Activated T-cell treated with anti-CD3 and anti-CD28 coated beads, Interleukin-2, amount 50 U/mL, for 48 hours (primary cell): ENCODE results near the gene EEF2KMT.
A peak's percentile ranks its signal among the peaks of the same experiment; 100 is the strongest.
"Not testable (repeated sequence)": the region's sequence is repeated elsewhere in the genome, so short reads cannot be mapped to it uniquely, and the experiment has no call there.

Experiments
- DNase-seq, 2 experiments: peaks; one replicate each; pipeline ENCODE4 v3.0.0-alpha.2; 2020

The EEF2KMT gene

DNA sequence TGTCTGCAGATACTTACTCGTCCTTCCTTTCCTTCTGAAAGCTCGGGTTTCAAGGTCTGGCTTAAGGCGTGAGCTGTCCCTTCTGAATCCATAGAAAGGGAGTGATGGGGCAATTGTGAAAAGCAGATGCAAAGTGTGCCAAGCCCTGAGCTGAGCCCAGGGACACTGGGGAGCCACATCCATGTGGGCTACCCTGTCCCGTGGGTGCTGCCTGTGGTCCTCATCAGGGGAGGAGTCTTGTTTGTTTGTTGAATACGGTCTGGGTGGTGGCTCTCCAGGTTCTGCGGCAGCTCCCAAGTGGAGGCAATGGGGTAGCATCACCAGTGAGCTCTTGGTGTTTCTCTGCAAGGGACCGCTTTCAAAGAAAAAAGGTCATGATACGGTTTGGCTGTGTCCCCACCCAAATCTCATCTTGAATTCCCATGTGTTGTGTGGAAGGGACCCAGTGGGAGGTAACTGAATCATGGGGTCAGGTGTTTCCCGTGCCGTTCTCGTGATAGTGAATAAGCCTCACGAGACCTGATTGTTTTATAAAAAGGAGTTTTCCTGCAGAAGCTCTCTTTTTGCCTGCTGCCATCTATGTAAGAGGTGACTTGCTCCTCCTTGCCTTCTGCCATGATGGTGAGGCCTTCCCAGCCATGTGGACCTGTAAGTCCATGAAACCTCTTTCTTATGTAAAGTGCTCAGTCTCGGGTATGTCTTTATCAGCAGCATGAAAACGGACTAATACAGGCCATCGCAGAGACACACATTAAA is 27.0 kb downstream of the EEF2KMT start:
- DNase-seq, result no peak

DNA sequence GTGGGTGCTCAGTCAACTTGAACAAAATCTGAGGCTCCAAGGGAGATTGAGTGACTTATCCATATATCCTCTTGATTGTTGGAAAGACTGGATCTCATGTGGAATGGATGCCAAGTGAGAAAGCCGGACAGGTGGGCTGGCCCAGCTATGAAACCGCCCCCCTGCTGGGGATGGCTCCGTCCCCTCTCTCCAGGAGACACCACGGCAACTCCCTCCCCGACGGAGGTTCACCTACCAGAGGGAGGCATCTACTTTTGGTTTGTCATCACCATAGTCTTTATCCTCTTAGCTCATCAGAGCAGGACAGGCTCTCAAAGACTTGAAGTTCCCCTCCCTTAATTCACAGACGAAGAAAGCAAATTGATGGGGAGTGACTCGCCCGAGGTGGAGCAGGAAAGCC is 27.7 kb downstream of the EEF2KMT start:
- no peak for DNase-seq

DNA sequence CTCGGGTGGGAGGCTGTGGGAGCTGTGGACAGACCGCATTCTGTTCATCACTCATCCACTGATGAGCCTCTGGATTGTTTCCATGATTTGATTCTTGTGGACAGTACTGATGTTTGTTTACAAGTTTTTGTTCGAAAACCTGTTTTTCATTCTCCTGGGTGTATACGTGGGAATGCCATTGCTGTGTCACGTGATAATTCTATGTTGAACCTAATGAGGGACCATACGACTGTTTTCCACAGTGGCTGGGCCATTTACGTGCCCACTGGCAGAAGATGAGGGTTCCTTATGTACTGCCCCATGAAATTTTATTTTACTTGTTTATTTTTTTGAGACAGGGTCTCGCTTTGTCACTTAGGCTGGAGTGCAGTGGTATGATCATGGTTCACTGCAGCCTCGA is 28.5 kb downstream of the EEF2KMT start:
- no peak for DNase-seq

DNA sequence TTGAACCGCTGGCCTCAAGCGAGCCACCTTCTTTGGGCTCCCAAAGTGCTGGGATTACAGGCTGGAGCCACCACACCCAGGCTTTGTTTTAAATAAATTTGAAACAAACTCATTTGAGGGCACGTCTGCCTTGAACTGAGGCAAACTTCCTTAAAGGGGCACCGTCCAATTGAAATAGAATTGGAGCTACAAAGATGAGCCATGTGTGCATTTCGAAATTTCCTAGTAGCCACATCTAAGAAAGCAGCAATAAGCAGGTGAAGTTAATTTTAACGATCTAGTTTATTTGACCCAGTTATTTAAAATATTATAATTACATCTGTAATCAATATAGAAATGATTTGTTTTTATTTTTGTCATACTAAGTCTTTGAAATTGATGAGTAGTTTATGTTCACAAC is 31.1 kb downstream of the EEF2KMT start:
- no peak for DNase-seq

DNA sequence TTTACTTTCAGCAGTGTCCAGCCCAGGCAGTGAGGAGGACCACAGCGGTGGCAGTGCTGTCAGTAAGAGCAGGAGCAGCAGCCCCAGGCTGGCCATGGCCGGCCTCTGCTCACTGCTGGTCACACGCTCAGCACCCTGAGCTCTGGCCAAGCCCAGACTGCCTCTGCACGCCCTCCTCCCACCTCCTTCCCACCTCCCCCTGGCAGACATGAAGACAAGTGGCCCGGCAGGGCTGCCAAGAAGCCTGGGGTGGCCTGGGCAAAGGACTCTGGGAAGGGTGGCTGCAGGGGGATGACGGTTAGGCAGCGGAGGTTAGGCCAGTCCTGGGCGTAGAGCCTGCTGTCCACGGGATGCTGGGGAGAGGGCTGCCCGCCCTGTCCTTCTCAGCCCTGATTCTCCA is 31.8 kb downstream of the EEF2KMT start, which contains the start of gene C16orf89:
C16orf89 (minus strand) TSS at position 144 of the 400 bp plus-strand sequence; CDS start at position 96, 48 bp downstream.
- no peak for DNase-seq

DNA sequence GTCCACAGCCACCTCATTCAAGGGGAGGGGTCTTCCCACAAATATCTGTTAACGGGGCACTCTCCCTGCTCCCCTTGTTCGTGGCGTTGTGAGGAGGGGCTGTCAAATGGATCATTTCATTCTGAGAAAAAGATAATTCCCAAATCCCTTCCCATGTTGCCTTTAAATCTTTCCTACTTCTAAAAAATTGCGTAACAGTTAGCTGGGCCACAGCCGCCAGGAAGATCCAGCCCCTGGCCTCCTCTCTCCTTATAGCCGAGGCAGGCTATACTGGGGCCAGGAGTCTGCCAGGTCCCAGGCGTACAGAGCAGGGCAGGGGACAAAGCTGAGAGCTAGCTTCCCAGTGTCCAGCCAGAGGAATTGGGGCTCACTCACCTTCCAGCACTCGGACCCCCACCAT is 32.3 kb downstream of the EEF2KMT start:
- DNase-seq, result no peak

DNA sequence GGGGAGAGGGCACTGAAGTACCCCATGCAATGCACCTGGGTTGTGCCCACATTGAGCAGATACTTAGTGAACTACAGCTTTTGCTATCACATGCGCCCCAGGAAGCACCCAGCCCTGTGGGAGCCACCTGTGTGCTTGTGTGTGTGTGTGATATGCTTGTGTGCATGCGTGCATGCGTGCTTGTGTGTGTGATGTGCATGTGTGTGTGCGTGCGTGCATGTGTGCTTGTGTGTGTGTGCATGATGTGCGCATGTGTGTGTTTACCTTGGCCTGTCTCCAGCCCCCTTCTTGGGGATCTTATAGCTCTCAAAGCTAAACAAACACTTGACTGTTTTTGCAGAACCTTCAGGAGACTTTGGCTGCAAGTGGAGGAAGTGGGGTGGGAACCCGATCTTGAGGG is 32.7 kb downstream of the EEF2KMT start:
- no peak for DNase-seq

DNA sequence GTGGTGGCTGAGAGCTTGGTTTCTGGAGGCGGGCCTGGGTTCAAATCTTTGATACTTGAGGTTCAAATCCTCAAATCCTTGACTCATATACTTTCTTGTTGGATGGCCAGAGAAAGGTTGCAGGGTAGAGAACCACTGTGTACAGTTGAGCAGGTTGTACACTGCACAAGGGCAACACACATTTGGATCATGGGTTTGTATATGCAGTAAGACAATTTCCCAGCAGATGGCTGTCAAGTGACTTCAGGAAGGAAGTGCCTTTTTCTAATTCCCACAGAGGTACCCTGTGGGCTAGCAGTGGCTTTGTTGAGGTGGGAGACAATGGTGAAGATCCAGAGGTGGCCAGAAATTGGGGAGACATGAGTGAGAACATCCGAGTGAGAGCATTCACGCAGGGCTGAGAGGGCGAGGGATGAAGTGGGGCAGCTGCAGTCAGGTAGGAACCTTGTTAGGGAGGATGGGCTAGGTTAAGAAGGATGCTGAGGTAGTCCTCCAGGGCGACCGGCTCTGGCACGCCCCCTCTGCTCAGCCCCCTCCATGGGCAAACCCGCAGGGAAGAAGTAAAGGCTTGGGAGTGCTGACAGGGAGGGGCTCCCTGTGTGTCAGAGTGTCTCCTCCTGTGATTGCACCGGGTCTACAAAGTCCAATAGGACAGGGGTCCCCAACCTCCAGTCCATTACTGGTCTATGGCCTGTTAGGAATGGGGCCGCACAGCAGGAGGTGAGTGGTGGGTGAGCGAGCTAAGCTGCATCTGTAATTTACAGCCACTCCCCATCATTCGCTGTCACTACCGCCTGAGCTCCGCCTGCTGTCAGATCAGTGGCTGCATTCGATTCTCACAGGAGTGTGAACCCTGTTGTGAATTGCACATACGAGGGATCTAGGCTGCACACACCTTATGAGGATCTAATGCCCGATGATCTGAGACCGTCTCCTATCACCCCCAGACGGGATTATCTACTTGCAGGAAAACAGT is 34.5 kb downstream of the EEF2KMT start:
- DNase-seq, result no peak

DNA sequence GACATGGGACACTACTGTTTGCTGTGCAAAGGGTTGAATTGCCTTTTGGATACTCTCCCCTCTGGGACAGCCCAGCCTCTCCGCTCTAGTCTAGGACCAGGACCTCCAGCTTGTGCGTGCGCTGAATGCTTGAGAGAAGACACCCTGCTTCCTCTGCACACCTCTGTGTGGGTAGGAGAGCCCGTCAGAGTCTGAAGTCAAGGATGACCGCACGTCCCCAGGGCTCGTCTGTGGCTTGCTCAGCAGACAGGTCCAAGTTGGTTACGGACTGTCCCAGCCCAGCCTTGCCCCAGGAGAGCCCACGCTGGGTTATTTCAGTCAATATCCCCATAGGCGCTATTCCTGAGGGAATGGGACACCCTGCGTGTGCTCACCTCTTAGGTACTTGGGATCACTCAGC is 35.5 kb downstream of the EEF2KMT start:
- DNase-seq, result no peak

DNA sequence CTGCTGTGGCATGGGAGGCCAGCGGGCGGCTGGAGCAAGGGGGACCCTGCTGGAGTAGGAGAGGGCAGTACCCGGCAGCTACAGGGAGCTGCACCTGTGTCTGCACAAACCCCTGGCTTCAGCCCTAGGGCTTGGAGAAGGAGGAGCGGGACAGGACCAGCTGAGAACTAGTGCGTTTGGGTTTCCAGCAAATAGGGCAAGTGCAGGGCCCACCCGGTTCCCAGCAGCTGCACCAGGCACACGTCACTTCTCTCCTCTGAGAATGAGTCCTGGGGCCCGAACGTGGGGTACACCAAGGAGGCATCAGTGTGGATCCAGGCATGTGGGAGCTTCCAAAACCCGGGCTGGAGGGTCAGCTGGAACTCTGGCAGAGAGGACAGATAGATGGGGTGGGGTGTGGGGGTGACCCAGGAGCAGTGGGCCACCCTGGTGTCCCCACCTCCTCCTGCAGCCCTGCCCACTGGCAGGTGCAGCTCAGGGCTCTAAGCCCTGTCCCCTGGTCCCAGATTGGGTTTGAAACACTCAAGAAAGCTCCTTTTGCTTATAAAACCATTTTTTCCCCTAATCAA is 37.4 kb downstream of the EEF2KMT start:
- DNase-seq, result no peak

DNA sequence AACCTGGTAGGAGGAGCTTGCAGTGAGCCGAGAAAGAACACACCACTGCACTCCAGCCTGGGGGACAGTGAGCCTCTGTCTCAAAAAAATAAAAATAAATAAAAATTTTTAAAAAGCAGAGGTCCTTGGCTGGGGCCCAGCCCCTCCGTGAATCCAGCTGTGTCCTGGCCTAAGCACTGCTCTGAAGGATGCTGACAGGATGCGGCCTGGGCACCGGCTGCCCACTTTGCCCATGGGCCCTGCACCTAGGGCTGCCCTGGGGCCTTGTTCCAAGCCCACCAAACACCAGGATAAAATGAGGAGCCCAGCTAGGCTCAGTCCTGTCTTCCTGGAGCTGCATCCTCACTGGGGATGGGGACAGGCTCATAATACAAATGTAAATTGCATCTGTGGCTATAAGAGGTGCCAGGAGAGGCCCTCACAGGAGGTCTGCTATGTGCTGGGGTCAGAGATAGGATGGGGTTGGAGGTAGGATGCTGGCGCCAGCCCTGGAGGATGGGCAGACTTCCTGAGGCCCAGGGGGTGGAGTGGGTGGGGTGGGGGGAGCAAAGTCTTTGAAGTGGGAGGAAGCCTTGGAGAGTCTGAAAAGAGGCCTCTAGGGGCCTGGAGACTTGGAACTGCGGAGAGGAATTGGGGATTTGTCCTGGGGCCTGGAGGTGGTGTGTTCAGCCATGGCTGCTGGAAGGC is 38.1 kb downstream of the EEF2KMT start:
- no peak for DNase-seq

DNA sequence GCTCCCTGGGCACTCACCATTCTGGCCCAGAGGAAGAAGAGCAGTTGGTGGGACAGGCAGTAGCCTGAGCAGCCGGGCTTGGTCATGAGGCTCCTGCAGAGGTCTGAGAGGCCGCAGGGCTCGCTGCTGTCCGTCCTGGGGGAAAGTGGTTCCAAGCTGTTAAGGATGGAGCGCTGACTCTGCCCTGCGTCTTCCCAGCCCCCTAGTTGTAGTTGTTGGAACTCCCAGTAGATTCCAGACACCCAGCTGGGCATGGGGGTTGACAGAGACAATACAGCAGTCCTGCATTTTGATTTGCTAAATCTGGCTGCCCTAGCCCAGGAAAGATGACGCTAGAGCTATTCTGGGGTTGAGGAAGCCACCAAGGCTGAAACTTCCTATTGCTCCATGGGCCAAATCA is 39.1 kb downstream of the EEF2KMT start:
- DNase-seq, result no peak

DNA sequence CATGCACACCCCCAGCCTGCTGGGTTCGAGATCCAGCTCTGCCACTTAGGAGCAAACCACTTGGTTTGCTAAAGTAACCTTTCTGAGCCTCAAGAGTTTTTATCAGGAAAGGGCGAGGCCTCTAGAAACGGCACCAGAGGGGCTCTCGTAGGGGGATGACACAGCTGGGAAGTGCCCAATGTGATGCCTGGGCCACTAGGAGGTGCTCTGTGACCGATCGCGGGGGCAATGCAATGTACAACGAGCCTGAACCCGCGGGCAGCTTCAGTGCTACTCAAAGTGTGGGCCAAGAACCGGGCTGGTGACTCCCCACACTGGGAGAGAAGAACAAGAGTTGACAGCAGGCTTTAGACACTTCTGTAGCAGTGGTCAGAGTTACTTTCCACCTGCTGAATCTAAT is 41.2 kb downstream of the EEF2KMT start:
- DNase-seq, result peak; percentile 66 to 70

DNA sequence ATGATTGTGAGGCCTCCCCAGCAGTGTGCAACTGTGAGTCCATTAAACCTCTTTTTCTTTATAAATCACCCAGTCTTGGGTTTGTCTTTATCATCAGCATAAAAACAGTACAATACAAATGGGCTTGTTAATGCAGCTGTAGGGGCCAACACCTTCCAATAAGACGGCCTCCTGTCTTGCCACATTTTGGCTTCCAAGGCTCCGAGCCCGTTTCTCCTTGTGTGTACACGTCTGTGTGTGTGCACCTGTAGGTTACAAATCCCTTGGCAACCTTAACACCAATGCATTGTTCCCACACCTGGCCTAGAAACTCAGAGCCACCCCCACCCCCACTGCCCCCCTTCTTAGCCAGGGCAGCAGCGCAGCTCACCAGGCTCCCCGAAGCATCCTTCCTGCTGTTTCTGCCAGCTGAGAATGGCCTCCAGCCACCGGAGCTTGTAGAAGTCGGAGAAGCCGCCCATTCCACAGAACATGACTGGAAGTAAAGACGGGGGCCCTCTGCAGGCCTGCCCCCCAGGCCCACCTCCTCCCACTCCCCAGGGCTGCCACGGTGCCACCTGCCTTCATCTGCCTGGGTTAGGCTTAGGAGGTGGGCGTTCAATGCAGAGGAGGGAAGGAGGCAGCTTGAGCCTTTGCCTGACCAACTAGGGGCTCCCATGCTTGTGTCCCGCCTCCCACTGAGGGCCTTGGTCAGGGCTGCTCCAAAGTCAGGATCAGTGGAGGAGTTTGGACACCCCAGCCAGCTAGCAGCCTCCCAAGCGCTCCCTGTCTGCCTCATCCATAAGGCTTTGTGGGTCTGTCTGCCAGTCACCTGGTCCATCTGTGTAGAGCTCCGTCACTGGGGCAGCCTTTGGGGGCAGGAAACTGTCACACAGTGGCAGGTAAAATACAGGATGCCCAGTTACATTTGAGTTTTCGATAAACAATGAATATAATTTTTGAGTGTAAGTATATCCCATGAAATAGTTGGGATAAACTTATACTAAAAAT is 42.4 kb downstream of the EEF2KMT start:
- DNase-seq, result no peak

DNA sequence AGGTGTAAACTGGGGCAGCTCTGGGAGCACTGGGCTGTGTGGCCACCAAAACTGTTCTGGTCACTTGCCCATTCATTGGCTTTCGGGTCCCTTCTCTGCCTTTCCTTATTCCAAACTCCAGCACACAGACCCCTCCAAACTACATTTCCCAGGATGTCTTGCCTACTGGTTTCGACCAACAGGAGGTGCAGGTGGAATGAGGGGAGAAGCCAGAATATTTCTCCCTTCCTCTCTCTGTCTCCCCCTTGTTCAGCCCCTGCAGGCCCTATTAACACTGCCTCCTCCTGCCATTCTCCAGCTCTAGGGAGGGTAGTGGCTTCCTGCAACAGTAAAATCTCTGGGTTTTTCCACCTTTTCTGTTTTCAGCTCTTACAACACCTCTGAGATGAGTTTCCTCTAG is 50.7 kb downstream of the EEF2KMT start:
- no peak for DNase-seq

DNA sequence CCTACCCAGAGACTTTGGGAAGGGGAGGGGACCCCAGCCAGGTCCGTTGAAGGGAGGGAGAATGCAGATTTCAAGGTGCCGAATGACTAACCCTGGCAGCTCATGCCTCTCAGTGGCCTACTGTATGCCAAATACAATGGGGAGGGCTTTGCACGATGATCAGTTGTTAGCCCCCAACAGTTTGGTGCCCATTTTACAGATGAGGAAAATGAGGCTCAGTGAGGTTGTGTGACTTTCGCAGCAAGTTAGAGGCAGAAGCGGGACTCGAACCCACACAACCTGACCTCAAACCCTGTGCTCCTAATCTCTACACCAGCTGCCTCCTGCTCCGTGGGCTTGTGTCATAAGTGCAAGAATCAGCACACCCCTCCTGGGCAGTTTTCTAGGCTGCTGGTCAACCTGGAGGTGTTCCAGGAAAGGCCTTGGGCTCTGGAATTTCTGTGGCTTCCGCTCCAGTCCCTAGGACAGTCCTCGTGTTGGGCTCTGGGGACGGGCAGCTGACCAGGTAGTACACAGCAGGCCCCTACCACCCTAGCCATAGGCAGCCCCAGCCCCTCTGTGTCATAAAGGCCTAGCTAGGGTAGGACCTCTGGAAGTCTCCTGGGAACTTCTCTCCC is 52.0 kb downstream of the EEF2KMT start:
- DNase-seq, result no peak

DNA sequence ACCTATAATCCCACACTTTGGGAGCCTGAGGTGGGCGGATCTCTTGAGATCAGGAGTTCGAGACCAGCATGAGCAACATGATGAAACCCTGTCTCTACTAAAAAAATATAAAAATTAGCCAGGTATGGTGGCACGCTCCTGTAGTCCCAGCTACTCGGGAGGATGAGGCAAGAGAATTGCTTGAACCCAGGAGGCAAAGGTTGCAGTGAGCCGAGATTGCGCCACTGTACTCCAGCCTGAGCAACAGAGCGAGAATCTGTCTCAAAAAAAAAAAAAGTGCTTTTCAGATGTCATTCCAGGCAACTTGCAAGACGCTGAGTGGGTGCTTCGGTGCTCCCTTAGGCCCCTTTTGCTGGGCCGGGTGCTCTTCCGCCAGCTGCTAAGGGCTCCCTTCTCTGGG is 53.0 kb downstream of the EEF2KMT start:
- DNase-seq, result not testable (repeated sequence)

DNA sequence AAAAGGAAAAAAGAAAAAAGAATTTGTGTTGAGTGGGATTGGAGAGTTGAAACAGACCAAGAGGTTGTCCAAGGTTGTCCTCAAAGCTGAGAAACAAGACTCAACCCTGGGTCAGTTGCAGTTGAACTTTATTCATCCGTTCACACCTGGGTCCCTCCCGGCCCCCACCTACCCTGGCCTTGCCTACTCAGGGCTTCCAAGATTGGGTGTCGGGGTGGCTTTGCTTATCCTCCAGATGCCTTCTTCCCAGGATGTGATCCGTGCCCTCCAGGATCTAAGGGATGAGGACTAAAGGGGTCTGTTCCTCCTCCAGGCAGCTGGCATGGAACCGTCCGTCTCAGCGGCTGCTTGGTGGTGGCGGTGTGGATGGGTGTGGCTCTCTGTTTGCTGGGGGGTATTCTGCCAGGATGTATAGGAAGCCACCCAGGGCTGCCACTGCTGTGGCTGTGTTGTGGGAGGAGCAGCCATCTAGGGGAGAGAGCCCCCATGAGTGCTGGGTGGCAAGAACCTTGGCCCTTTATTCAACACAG is 53.5 kb downstream of the EEF2KMT start:
- no peak for DNase-seq

DNA sequence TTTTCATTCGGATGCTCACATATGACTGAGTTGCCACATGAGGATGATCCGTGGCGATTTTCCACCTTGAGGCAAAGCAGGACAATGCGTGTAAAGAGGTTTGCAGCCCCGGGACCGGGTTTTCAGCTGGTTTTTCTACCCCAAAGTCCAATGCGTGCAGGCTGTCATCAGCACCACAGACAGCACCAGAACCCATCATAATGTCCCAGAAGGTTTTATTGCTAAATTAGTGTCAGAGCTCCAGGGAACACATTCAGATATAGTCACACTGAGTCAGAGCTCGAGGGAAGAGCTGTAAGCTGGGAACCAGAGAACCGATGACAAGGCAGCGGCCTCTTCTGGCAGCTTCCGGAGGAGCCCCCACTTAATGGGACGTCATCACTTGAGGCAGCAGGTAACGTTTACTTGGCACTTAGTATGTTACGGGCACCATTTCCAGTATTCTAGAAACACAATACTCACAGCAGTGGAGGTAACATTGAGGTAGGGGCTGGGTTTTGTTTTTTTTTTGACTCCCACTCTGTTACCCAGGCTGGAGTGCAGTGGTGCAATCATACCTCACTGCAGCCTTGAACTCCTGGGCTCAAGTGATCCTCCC is 54.9 kb downstream of the EEF2KMT start:
- no peak for DNase-seq

DNA sequence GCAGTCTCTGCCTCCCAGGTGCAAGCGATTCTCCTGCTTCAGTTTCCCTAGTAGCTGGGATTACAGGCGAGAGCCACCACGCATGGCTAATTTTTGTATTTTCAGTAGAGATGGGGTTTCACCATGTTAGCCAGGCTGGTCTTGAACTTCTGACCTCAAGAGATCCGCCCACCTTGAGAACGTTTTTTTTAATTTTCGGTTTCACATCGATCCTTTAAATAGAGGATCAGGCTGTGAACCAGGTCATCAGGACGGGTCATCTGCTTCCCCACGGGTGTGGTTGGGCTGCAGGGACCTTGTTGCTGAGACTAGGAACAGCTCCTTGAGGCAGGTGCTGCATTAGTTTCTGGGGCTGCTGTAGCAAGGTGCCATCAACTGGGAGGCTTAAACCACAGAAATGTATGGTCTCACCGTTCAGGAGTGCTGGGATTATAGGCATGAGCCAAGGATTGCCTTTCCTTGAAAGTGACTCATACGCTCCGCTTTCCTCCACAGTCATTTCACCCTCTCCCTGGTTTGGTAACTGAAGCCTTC is 55.9 kb downstream of the EEF2KMT start:
- DNase-seq, result no peak
